Islet precursor cell (in vitro differentiated cells): ENCODE data around the gene GPN3.
A peak's percentile ranks its signal among the peaks of the same experiment; 100 is the strongest.
"Not testable (repeated sequence)": the region's sequence is repeated elsewhere in the genome, so short reads cannot be mapped to it uniquely, and the experiment has no call there.

Source experiments
- DNase-seq: peaks from one replicate; pipeline ENCODE4 v3.0.0-alpha.2; 2018

The GPN3 gene

GRCh38 chr12:110468214-110469048, at the start of gene GPN3, which contains the start of gene FAM216A:
GPN3 (minus strand) TSS chr12:110468257; CDS start chr12:110468203, 54 bp downstream.
FAM216A (plus strand) TSS chr12:110468845; CDS start chr12:110468876, 31 bp downstream.
- DNase-seq: peak; percentile 100

GRCh38 chr12:110516995-110517394, 48.9 kb upstream of the GPN3 start:
- DNase-seq: no peak

GRCh38 chr12:110514363-110514762, 46.3 kb upstream of the GPN3 start:
- no peak for DNase-seq

GRCh38 chr12:110513842-110514241, 45.8 kb upstream of the GPN3 start:
- no peak for DNase-seq

- no peak for DNase-seq
Measured at GRCh38 chr12:110508071-110508586, 40.1 kb upstream of the GPN3 start.

- no peak for DNase-seq
Measured at GRCh38 chr12:110505332-110505731, 37.3 kb upstream of the GPN3 start.

- no peak for DNase-seq
Measured at GRCh38 chr12:110503432-110503831, 35.4 kb upstream of the GPN3 start.

GRCh38 chr12:110501752-110502738, 34.0 kb upstream of the GPN3 start, which contains the start of the genes RAD9B and VPS29:
RAD9B (plus strand) TSS chr12:110502331; CDS start chr12:110502338, 7 bp downstream.
VPS29 (minus strand) TSS chr12:110502111; CDS start chr12:110502051, 60 bp downstream.
- peak; percentile 100 for DNase-seq

GRCh38 chr12:110501399-110501751, 33.3 kb upstream of the GPN3 start:
- no peak for DNase-seq

- no peak for DNase-seq
Measured at GRCh38 chr12:110498984-110499706, 31.1 kb upstream of the GPN3 start.

GRCh38 chr12:110475426-110475825, 7.4 kb upstream of the GPN3 start:
- no peak for DNase-seq

GRCh38 chr12:110467847-110468213, 227 bp downstream of the GPN3 start:
- DNase-seq: no peak

GRCh38 chr12:110466791-110467190, 1.3 kb downstream of the GPN3 start:
- no peak for DNase-seq

- DNase-seq: not testable (repeated sequence)
Measured at GRCh38 chr12:110465765-110466164, 2.3 kb downstream of the GPN3 start.

- no peak for DNase-seq
Measured at GRCh38 chr12:110465024-110465423, 3.0 kb downstream of the GPN3 start.

- DNase-seq: not testable (repeated sequence)
Measured at GRCh38 chr12:110461189-110461588, 6.9 kb downstream of the GPN3 start.

GRCh38 chr12:110458756-110459155, 9.3 kb downstream of the GPN3 start:
- no peak for DNase-seq

GRCh38 chr12:110453569-110454296, 14.3 kb downstream of the GPN3 start:
- DNase-seq: no peak

GRCh38 chr12:110451263-110451662, 16.8 kb downstream of the GPN3 start:
- no peak for DNase-seq

GRCh38 chr12:110449799-110450497, 18.1 kb downstream of the GPN3 start, which contains the start of gene ARPC3:
ARPC3 (minus strand) TSS chr12:110450337; CDS start chr12:110450260, 77 bp downstream.
- DNase-seq: peak; percentile 99

- no peak for DNase-seq
Measured at GRCh38 chr12:110444455-110444854, 23.6 kb downstream of the GPN3 start.
